ENCODE data around the gene SLC9A7. TPM values are rescaled to one million over a fixed set of nuclear protein-coding genes. Genes with fewer than 3 reads are reported as not detected.

Gene SLC9A7
- polyA plus RNA-seq, 1 experiment = 15.3 TPM

DNA sequence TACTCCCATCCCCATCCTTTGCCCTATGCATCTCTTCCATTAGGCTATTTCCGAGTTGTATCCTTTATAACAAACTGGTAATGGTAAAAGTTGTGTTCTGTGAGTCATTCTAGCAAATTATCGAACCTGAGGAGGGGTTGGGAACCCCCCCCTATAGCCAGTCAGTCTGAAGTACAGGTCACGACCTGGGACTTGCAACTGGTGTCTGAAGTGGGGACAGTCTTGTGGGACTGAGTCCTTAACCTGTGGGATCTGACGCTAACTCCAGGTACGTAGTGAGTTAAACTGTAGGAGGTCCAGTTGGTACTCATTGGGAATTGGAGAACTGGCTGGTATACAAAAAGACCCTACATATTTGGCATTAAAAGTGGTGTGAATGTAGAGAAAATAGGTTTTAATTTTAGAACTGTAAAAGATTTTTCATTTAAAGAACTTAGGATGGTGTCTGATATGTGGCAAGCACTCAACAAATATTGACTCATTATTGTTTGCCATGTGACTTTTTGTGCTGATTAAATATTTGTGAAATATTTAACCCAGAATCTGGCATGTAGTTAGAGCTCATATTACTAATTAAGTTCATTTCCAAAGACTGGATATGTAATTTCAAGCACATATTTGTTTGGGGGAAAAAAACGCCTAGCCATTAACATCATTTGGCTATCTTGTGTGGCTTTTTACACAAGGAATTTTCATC is 134.7 kb downstream of the SLC9A7 start:
- H3K4me3 ChIP-seq (ENCODE audit: low read depth, low read length) = no peak overlapping the region
- POLR2A ChIA-PET = no interaction called here
- no peak overlapping the region for H3K27ac ChIP-seq (ENCODE audit: low read depth, low read length)
- TF ChIP-seq, protein P1, sequence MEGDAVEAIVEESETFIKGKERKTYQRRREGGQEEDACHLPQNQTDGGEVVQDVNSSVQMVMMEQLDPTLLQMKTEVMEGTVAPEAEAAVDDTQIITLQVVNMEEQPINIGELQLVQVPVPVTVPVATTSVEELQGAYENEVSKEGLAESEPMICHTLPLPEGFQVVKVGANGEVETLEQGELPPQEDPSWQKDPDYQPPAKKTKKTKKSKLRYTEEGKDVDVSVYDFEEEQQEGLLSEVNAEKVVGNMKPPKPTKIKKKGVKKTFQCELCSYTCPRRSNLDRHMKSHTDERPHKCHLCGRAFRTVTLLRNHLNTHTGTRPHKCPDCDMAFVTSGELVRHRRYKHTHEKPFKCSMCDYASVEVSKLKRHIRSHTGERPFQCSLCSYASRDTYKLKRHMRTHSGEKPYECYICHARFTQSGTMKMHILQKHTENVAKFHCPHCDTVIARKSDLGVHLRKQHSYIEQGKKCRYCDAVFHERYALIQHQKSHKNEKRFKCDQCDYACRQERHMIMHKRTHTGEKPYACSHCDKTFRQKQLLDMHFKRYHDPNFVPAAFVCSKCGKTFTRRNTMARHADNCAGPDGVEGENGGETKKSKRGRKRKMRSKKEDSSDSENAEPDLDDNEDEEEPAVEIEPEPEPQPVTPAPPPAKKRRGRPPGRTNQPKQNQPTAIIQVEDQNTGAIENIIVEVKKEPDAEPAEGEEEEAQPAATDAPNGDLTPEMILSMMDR (IDR thresholded peaks at IDR 0.05; ENCODE audit: low read depth, low read length) = no peak
- CTCF ChIA-PET = no interaction called here
- H3K27me3 ChIP-seq (ENCODE audit: control insufficient read depth, insufficient read depth, low read length) = no peaks in the 10 kb centered on the region
- no peak for DNase-seq (ENCODE audit: low read depth, low spot score)
- H3K9me3 ChIP-seq (ENCODE audit: control insufficient read depth, insufficient read depth, low read length) = no peaks in the 10 kb centered on the region

DNA sequence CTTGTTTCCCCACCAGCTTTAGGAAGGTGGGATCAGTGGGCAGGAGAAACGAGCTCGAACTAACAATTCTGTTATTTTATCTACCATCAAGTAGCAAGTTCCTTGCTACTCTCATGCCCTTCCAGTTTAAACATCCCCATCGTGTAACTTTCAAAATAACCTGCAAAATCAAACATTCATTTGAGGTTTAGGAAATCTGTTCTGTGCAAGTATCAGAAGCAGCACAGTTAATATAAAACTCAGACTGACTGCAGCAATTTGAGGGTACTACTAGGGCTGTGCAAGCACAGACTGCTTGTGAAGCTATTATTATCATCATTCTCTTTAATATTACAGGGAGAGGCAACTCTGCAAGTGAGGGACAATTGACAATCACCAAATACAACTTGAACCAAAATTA is 137.3 kb downstream of the SLC9A7 start:
- H3K4me3 ChIP-seq (ENCODE audit: low read depth, low read length) = no peak overlapping the region
- H3K9me3 ChIP-seq (ENCODE audit: control insufficient read depth, insufficient read depth, low read length) = no peaks in the 10 kb centered on the region
- no peaks in the 10 kb centered on the region for H3K27me3 ChIP-seq (ENCODE audit: control insufficient read depth, insufficient read depth, low read length)
- TF ChIP-seq, protein P1 (IDR thresholded peaks at IDR 0.05; ENCODE audit: low read depth, low read length) = no peak
- DNase-seq (ENCODE audit: low read depth, low spot score) = no peak
- H3K27ac ChIP-seq (ENCODE audit: low read depth, low read length) = no peak overlapping the region
- ChIA-PET POLR2A (no interaction called here), CTCF (no interaction called here)

DNA sequence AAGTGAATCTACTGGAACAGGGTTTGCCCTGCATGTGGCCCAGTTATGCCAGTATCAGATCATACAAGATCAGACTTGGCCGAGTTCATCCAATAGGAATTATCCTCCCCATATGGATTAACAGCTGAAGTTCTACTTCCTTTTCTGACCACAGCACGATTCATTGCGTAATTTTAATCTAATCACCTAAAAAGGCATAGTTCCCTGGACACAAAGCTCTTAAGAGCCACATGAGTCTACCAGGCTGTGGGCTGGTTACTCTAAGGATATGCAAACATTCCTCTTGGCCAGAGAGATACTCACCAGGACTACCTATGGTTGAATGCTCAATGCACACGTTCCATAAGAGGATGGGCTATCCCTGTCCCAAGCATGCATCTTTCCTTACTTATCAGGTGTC is 138.4 kb downstream of the SLC9A7 start:
- TF ChIP-seq, protein P1 (IDR thresholded peaks at IDR 0.05; ENCODE audit: low read depth, low read length) = no peak
- Histone ChIP-seq H3K27ac (ENCODE audit: low read depth, low read length) (no peak overlapping the region), H3K9me3 (ENCODE audit: control insufficient read depth, insufficient read depth, low read length) (no peaks in the 10 kb centered on the region), H3K4me3 (ENCODE audit: low read depth, low read length) (no peak overlapping the region), H3K27me3 (ENCODE audit: control insufficient read depth, insufficient read depth, low read length) (no peaks in the 10 kb centered on the region)
- no peak for DNase-seq (ENCODE audit: low read depth, low spot score)
- ChIA-PET POLR2A (no interaction called here), CTCF (no interaction called here)

DNA sequence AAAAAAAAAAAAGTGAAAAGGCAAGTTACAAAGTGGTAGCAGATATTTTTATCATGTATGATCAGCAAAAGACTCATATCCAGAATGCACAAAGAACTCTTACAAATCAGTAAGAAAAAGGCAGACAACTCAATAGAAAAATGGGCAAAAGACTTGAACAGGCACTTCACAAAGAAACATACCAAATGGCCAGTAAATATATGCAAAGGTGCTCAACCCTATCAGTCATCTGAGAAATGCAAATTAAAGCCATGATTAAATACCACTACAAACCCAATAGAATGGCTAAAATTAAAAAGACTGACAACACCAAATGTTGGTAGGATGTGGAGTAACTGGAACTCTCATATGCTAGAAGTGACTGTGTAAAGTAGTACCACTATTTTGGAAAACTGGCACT is 140.0 kb downstream of the SLC9A7 start:
- TF ChIP-seq, protein P1 (IDR thresholded peaks at IDR 0.05; ENCODE audit: low read depth, low read length) = no peak
- Histone ChIP-seq H3K27ac (ENCODE audit: low read depth, low read length) (no peak overlapping the region), H3K27me3 (ENCODE audit: control insufficient read depth, insufficient read depth, low read length) (no peaks in the 10 kb centered on the region), H3K9me3 (ENCODE audit: control insufficient read depth, insufficient read depth, low read length) (no peaks in the 10 kb centered on the region), H3K4me3 (ENCODE audit: low read depth, low read length) (no peak overlapping the region)
- ChIA-PET CTCF (no interaction called here), POLR2A (no interaction called here)
- DNase-seq (ENCODE audit: low read depth, low spot score) = no peak

DNA sequence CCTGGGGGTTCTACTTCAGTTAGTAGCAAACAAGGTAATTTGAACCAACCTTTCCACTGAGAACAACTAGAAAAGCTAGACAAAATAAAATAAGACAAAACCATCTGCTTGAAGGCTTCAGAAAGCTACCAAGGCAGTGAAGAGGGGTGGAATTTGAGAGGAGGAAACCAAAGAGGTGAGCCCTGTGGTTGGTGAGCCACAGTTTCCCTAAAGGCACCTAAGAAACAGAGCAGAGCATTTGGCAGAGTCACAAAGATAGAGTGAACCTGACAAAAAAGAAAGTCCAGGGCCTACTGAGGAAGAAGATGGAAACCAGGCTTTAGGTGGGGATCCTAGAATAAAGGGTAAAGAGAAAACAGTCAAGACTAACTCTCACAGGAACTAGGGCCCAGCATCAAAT is 141.0 kb downstream of the SLC9A7 start:
- no peaks in the 10 kb centered on the region for H3K9me3 ChIP-seq (ENCODE audit: control insufficient read depth, insufficient read depth, low read length)
- DNase-seq (ENCODE audit: low read depth, low spot score) = no peak
- TF ChIP-seq, protein P1 (IDR thresholded peaks at IDR 0.05; ENCODE audit: low read depth, low read length) = no peak
- no peaks in the 10 kb centered on the region for H3K27me3 ChIP-seq (ENCODE audit: control insufficient read depth, insufficient read depth, low read length)
- CTCF ChIA-PET = no interaction called here
- no peak overlapping the region for H3K27ac ChIP-seq (ENCODE audit: low read depth, low read length)
- no peak overlapping the region for H3K4me3 ChIP-seq (ENCODE audit: low read depth, low read length)
- POLR2A ChIA-PET = no interaction called here

Data from AG04450 (cell line).